GM19438 (cell line): ENCODE data around the gene UNC93B1.
"Not testable (repeated sequence)": the region's sequence is repeated elsewhere in the genome, so short reads cannot be mapped to it uniquely, and the experiment has no call there.

Source experiments
- ATAC-seq: cut with Tn5 transposase; IDR thresholded peaks from one replicate; pipeline ENCODE4 v1.9.1; 2021; ENCODE audit warnings: low read depth; ENCODE audit not compliant: unreplicated experiment

The UNC93B1 gene

DNA sequence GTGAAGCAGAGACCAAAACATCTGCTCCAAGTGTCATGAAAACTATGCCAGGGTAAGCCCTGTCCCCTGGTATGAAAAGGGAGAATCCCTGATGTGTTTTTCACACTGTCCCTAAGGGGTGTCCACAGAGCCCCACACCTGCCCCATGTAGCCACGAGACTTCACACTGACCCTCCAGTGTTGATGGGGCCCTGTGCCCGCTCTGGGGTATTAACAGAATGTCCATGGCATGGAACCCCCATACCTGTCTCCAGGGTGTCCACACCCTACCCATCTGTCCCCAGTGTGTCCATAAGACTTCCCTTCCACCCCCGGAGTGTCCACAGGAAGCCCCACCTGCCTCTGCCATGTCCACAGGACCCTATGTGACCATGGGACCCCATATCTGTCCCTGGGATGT, 8.8 kb downstream of the UNC93B1 start:
- ATAC-seq = not testable (repeated sequence)

GRCh38 chr11:67994387-67994786, 9.5 kb downstream of the UNC93B1 start:
- not testable (repeated sequence) for ATAC-seq

GRCh38 chr11:67993821-67994220, 10.1 kb downstream of the UNC93B1 start:
- not testable (repeated sequence) for ATAC-seq

DNA sequence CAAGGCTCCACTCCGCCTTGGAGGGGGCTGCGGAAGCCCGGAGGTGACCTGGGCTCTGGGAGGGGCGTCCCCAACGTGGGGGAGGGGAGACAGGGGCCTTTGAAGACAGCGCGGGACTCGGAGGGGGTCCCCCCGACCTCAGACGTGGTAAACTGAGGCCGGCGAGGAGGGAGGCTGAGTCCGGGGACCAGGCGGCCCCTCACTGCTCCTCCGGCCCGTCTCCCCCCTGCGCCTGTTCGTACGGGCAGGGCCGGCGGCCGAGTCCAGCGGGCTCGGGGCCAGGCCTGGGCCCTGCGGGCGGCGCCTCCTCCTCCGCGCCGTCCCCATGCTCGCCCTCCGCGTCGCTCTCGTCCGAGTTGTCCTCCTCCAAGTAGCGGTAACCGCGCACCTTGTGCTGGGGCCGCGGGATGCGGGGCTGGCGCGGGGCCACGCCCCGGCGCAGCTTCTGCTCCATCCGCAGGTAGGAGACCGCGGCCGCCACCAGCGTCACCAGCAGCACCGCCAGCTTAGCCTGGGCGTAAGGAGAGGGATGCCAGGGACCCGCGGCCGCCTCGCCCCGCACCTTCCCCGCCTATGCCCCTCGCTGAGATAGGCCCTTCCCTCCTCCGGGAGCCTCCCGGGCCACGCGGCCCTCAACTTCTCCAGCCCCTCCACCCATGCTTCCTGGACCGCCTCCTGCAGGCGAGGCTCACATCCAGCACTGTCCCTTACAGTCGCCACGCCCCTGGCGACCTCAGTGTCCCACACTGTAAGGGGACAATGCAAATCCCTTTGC, 12.4 kb downstream of the UNC93B1 start:
- not testable (repeated sequence) for ATAC-seq

DNA sequence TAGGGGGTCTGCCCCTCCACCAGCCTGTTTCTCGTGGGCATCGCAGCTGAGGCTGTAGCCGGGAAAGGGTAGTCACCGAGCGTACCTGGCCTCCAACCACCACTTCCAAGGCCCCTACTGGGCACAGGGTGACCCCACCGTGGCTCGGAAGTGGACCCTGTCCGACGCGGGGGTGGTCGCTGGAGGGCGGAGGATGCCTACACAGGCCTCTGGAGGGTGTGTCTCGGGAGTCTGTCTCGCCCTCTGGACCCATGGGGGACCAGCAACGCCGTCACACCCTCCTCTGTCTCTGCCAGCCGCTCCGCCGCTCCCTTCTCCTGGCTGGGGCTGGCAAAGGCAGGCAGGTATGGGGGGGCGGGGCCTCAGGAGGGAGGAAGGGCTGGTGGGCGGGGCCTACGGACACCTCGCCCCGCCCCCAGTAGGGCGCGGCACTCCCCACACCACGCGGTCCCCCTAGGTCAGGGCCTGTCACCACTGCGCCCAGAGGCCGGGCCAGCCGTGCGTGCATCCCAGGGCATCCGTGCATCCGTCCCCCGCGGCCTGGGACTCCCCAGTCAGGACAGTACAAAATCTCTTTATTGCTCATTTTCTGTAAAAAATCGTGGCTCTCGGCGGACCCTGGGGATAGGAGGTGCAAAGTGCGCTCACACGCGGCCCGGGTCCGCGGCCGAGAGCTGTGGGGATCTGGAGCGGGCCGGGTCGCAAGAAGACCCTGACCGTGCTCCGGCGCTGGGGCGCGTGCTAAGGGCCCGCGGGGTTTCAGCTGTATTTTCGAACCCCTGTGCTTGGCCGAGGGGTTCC, 13.2 kb downstream of the UNC93B1 start:
- ATAC-seq = not testable (repeated sequence)

- not testable (repeated sequence) for ATAC-seq
These were observed 18.6 kb downstream of the UNC93B1 start for GRCh38 chr11:67985302-67985701.

DNA sequence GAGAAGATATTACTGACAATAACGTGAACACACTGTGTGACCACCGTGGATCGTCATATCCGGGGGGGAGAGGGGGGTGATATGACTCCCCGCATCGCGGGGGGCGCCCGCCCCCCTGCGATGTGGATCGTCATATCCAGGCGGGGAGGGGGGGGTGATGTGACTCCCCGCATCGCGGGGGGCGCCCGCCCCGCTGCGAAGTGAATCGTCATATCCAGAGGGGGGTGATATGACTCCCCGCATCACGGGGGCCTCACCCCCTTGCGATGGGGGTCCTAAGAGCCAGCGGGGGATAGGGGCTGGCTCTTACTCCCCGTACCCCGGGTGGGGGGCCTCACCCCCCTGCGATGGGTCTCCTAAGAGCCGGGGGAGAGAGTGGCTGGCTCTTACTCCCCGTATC, 19.9 kb downstream of the UNC93B1 start:
- ATAC-seq = no peak

DNA sequence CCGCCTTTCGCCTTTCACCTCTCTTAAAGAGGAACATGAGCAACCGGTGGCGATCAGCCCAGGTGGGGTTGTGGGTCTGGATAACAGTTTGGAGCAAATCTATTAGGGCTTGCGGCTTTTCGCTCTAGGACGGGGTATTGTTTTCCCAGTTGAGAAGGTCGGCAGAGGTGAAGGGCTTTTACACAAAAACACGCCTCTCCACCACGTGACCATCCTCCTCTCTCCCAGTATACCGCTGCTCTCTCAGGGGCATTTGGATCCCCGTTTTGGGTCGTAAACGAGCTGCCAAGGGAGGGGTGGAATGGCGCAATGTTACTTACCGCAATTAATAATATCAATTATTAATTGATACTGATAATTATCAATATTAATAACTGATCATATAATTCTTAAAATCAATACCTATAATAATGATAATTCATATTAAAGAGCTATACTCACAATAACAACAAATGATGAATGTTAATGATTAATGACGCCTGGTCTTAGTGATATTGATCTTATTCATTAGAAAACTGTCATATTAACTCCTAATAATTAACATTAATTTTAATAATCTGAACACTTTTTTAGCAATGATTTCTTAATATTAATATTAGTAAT, 21.5 kb downstream of the UNC93B1 start:
- ATAC-seq = not testable (repeated sequence)

DNA sequence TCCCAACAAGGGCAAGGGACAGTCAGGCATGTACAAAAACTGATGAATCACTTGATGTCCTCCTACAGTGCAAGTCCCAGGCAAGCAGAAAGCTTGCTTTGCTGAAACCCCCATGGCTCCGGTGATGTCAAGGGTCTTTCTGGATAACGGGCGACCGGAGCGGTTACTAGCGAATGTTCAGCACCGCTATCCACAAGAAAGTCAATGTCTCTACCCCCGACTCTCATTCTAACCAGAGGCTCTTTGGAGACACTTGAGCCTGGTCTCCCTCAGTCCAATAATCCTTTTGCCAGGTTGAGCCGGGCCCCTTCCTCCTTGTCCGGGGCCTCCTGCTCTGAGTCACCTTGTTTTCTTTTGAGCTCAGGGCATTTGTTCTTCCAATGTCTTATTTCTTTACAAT, 22.7 kb downstream of the UNC93B1 start:
- ATAC-seq = not testable (repeated sequence)

DNA sequence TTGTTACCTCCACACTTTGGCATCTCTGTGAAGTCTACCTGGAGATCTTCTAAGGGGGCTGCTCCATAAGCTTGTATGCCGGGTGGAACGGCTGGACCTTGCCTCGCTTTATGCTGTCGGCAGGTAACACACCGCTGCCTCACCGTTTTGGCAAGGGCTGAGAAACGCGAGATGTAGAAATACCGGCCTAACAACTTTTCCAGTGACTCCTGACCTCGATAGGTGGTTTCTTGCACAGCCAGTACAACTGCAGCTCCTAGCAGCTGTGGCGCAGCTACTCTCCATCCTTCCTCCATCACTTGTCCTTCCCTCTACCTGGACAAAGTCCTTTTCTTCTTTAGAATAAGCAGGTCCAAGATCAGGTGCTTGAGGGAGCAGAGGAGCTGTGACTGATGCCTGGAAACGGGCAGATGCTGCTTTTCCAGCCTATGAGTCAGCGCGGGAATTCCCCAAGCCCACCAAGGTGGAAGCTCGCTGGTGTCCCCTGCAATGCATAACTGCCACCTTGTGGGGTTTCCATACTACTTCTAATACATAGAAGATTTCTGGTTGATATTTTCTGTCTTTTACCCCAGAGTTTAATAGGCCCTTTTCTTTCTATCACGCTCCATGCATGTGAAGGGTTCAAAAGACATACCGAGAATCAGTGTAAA, 25.0 kb downstream of the UNC93B1 start:
- ATAC-seq = not testable (repeated sequence)

DNA sequence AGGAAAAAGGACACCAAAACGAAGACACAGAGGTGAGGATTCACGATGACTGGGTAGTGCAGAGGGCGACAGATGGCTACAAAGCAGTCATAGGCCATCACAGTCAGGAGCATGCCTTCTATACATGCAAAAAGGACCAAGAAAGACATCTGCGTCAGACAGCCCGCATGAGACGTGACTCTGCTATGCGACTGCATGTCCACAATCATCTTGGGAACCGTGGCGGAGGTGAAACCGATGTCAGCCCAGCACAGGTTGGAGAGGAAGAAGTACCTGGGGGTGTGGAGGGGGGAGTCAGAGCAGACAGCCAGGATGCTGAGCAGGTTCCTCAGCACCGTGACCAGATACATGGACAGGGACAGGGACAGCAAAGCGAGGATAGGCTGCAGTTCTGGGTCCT, 29.2 kb downstream of the UNC93B1 start:
- ATAC-seq = not testable (repeated sequence)

DNA sequence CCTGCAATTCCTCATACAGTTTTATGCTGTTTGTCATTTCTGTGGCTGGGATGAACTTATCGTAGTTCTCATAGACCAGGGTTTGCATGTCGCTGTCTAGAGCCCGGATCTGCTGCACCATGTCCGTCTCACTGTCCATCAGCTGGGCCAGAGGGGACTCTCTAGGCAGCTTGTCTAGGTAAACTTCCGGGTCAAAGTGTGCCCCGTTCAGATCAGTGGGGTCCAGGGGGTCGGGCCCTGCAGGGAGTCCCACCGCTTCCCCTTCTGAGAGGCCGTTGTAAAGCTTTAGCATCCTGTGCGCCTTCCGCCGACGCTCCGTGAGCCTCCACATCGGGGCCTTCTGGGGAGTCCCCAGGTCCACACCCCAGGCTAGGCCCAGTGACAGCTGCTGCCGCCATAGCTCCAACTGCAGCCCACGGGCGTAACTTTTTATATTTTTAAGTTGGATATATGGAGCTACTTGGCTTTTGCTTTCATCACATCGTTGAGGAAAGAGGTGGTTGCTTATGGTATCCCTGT, 38.0 kb downstream of the UNC93B1 start:
- not testable (repeated sequence) for ATAC-seq

- ATAC-seq = not testable (repeated sequence)
These were observed 39.2 kb downstream of the UNC93B1 start for GRCh38 chr11:67964746-67965145.

DNA sequence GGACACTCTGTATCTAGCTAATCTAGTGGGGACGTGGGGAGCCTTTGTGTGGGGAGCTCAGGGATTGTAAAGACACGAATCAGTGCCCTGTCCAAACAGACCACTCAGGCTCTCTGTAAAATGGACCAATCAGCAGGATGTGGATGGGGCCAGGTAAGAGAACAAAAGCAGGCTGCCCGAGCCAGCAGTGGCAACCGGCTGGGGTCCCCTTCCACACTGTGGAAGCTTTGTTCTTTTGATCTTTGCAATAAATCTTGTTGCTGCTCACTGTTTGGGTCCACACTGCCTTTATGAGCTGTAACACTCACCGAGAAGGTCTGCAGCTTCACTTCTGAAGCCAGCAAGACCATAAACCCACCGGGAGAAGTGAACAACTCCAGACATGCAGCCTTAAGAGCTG, 40.0 kb downstream of the UNC93B1 start:
- ATAC-seq = not testable (repeated sequence)

GRCh38 chr11:67963217-67963616, 40.7 kb downstream of the UNC93B1 start:
- not testable (repeated sequence) for ATAC-seq

GRCh38 chr11:67956236-67956635, 47.7 kb downstream of the UNC93B1 start:
- ATAC-seq = not testable (repeated sequence)

GRCh38 chr11:67955461-67956007, 48.4 kb downstream of the UNC93B1 start:
- not testable (repeated sequence) for ATAC-seq

GRCh38 chr11:67954971-67955370, 48.9 kb downstream of the UNC93B1 start:
- ATAC-seq = not testable (repeated sequence)

GRCh38 chr11:67954251-67954650, 49.6 kb downstream of the UNC93B1 start:
- ATAC-seq = not testable (repeated sequence)

DNA sequence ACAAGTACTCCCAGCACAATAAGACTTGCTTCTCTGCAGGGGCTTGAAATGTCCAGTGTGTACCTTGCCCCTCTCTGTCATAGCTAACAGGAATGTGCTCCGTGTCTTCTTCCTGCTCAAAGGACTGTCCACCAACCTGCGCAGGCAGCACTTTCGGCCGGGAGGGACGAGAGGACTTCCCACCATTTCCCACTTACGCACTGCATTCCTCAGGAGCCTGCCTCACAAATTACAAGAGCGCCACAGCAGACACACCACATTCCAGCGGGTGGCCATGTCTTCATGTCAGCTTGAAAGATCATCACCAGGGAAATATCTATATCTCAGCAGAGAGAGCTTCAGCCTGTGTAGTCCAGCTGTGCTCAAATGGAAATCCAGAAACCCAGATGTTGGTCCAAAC, 53.2 kb downstream of the UNC93B1 start:
- not testable (repeated sequence) for ATAC-seq
